Measurements from ENCODE around the gene CARF.

DNA sequence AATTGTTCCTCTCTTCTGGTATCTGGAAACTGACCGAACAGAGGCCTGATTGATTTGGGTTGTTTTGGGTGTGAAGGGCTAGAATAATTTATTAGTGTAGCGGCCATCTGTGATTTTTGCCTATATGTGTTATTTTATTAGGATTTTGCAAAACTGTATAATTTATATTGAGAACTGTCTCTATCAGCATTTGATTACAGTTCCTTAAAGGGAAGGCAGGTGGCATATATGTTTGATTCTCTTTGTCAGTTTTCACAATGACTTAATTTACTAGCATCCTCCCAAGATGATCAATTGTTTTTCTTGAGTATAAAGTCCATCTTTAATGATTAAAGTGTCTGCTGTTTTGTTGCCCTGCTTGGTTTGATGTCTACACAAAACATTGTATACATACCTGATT lies 107.1 kb downstream of the CARF start:
- TF ChIP-seq, protein P1, sequence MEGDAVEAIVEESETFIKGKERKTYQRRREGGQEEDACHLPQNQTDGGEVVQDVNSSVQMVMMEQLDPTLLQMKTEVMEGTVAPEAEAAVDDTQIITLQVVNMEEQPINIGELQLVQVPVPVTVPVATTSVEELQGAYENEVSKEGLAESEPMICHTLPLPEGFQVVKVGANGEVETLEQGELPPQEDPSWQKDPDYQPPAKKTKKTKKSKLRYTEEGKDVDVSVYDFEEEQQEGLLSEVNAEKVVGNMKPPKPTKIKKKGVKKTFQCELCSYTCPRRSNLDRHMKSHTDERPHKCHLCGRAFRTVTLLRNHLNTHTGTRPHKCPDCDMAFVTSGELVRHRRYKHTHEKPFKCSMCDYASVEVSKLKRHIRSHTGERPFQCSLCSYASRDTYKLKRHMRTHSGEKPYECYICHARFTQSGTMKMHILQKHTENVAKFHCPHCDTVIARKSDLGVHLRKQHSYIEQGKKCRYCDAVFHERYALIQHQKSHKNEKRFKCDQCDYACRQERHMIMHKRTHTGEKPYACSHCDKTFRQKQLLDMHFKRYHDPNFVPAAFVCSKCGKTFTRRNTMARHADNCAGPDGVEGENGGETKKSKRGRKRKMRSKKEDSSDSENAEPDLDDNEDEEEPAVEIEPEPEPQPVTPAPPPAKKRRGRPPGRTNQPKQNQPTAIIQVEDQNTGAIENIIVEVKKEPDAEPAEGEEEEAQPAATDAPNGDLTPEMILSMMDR (IDR thresholded peaks at IDR 0.05), result no peak
- TF ChIP-seq EZH2 (IDR thresholded peaks at IDR 0.05; ENCODE audit: borderline replicate concordance, insufficient read depth, low read depth, low read length, poor library complexity, severe bottlenecking), result no peak
